CD4-positive, alpha-beta T cell treated with Interleukin-1 beta for 1 hour (primary cell): ENCODE measurements around the gene CCDC187.
"Not testable (repeated sequence)": the region's sequence is repeated elsewhere in the genome, so short reads cannot be mapped to it uniquely, and the experiment has no call there.

Source experiments
- DNase-seq, 2 donors: peaks; one replicate each; pipeline ENCODE4 v3.0.0-alpha.2; 2020 to 2022

Gene CCDC187

GRCh38 chr9:136237486-136238341 is 66.2 kb downstream of the CCDC187 start:
- no peak for DNase-seq

GRCh38 chr9:136236471-136237410 is 67.2 kb downstream of the CCDC187 start:
- DNase-seq, result not testable (repeated sequence)

GRCh38 chr9:136235709-136236455 is 68.0 kb downstream of the CCDC187 start:
- no peak for DNase-seq

- DNase-seq, result no peak
These were observed 68.7 kb downstream of the CCDC187 start for GRCh38 chr9:136235171-136235570.

- DNase-seq, result no peak
These were observed 69.3 kb downstream of the CCDC187 start for GRCh38 chr9:136234597-136234996.

- no peak for DNase-seq
These were observed 70.0 kb downstream of the CCDC187 start for GRCh38 chr9:136233868-136234267.

- DNase-seq, result no peak
These were observed 70.5 kb downstream of the CCDC187 start for GRCh38 chr9:136233411-136233810.

- no peak for DNase-seq
These were observed 70.9 kb downstream of the CCDC187 start for GRCh38 chr9:136232969-136233368.

- DNase-seq, result peak; percentile 39 to 45
These were observed 72.2 kb downstream of the CCDC187 start for GRCh38 chr9:136231478-136232297.

- DNase-seq, result no peak
These were observed 73.1 kb downstream of the CCDC187 start for GRCh38 chr9:136230773-136231172.

- no peak for DNase-seq
These were observed 73.5 kb downstream of the CCDC187 start for GRCh38 chr9:136230365-136230764.

GRCh38 chr9:136229096-136230065 is 74.5 kb downstream of the CCDC187 start:
- DNase-seq, result no peak

- no peak for DNase-seq
These were observed 75.6 kb downstream of the CCDC187 start for GRCh38 chr9:136228107-136228875.

- no peak for DNase-seq
These were observed 77.0 kb downstream of the CCDC187 start for GRCh38 chr9:136226680-136227407.

GRCh38 chr9:136225748-136226679 is 77.9 kb downstream of the CCDC187 start:
- DNase-seq, result peak; percentile 72 to 80

- peak; percentile 33 to 68 for DNase-seq
These were observed 78.5 kb downstream of the CCDC187 start for GRCh38 chr9:136225366-136225747.

- DNase-seq, result no peak
These were observed 79.8 kb downstream of the CCDC187 start for GRCh38 chr9:136223871-136224640.
